22Rv1 (cell line): ENCODE results near the gene STMND1.

Source experiments
- H3K27ac ChIP-seq: fragments of 450-650 bp; 2 replicates; pipeline ENCODE4 v1.5.1; 2017
- ZFX ChIP-seq: fragments of 450-650 bp; IDR thresholded peaks from 2 replicates; pipeline ENCODE4 v1.6.1; 2017; ENCODE audit warnings: antibody characterized with exemption, borderline replicate concordance
- TF ChIP-seq, protein P1 (sequence below): fragments of 450-650 bp; IDR thresholded peaks from 2 replicates; pipeline ENCODE4 v1.5.1; 2017; ENCODE audit warnings: mild to moderate bottlenecking

The STMND1 gene

DNA sequence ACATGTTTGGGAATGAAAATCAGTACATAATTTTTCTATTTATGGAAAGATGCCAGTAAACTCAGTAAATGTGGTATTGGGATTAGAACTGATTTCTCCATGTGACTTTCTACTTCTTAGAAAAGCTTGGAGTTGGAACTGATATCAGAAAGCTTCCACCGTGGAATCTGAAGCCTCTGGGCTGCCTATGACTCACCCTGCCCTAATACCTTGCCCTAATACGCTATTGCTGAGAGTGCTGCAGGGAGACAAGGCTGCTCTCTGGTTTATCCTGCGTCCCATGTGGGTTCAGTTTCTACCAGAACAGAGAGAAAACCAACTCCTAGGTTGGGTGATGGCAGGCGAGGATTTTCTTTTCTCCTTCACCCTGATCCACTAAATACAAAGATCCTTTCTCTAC, 3.3 kb upstream of the STMND1 start:
- no peak for TF ChIP-seq ZFX
- TF ChIP-seq, protein P1, sequence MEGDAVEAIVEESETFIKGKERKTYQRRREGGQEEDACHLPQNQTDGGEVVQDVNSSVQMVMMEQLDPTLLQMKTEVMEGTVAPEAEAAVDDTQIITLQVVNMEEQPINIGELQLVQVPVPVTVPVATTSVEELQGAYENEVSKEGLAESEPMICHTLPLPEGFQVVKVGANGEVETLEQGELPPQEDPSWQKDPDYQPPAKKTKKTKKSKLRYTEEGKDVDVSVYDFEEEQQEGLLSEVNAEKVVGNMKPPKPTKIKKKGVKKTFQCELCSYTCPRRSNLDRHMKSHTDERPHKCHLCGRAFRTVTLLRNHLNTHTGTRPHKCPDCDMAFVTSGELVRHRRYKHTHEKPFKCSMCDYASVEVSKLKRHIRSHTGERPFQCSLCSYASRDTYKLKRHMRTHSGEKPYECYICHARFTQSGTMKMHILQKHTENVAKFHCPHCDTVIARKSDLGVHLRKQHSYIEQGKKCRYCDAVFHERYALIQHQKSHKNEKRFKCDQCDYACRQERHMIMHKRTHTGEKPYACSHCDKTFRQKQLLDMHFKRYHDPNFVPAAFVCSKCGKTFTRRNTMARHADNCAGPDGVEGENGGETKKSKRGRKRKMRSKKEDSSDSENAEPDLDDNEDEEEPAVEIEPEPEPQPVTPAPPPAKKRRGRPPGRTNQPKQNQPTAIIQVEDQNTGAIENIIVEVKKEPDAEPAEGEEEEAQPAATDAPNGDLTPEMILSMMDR: no peak
- H3K27ac ChIP-seq: no peak overlapping the region

- H3K27ac ChIP-seq: no peak overlapping the region
- no peak for TF ChIP-seq ZFX
- TF ChIP-seq, protein P1: no peak
These were observed 2.3 kb upstream of the STMND1 start for GRCh38 chr6:17099401-17100059.

- no peak overlapping the region for H3K27ac ChIP-seq
- TF ChIP-seq, protein P1: no peak
- TF ChIP-seq ZFX: no peak
These were observed 1.0 kb upstream of the STMND1 start for GRCh38 chr6:17100806-17101205.

DNA sequence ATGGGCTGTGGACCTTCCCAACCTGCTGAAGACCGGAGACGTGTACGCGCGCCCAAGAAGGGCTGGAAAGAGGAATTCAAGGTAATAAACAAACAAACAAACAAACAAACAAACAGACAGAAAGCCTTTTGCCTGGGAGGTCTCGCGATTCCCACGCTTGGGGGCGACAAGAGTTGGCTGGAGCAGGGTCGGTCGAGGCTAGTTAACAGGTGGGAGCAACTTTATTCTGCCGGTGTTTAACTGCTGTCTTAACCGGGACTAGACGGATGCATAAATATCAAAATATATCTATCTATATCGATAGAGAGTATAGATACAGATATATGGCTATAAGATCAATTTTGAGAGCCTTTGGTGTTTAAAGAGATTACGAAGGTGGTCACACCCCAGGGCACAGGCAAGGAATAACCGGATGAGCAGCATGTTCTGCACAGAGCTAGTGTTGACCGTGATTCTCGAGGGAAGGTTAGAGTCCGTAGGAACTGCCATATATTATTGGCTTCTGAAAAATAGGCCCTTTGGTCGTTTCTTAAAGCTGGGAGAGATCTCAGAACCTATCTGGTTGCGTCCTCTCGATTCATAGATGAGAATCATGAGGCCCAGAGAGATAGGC, 514 bp downstream of the STMND1 start:
- H3K27ac ChIP-seq: peak overlapping the region; percentile 69
- TF ChIP-seq, protein P1: no peak
- TF ChIP-seq ZFX: no peak

- TF ChIP-seq, protein P1: peak; percentile 44
- no peak for TF ChIP-seq ZFX
These were observed 1.9 kb downstream of the STMND1 start for GRCh38 chr6:17103715-17104114.

GRCh38 chr6:17107863-17108262, 6.0 kb downstream of the STMND1 start:
- TF ChIP-seq, protein P1: no peak
- no peak for TF ChIP-seq ZFX
- H3K27ac ChIP-seq: no peak overlapping the region

More at GRCh38 chr6:17103715-17104114, 1.9 kb downstream of the STMND1 start:
- H3K27ac ChIP-seq: no peak overlapping the region
